Hepatocyte (in vitro differentiated cells): ENCODE results near the gene WDR86. TPM values are rescaled to one million over a fixed set of nuclear protein-coding genes. Genes with fewer than 3 reads are reported as not detected.

Experiments used
- DNase-seq: peaks from one replicate; pipeline ENCODE4 v3.0.0-alpha.2; 2016; ENCODE audit warnings: low spot score
- H2AFZ ChIP-seq: fragments of 200-600 bp; sonication (generic); 2 replicates; pipeline ENCODE4 v1.6.0; 2016; ENCODE audit warnings: antibody characterized with exemption, mild to moderate bottlenecking
- H3K27ac ChIP-seq: fragments of 200-600 bp; sonication (generic); 2 replicates; pipeline ENCODE4 v1.5.1; 2016; ENCODE audit warnings: mild to moderate bottlenecking
- H3K27me3 ChIP-seq: fragments of 200-600 bp; sonication (generic); 2 replicates; pipeline ENCODE4 v1.6.1; 2016
- H3K36me3 ChIP-seq: fragments of 200-600 bp; sonication (generic); replicated peaks from 2 replicates; pipeline ENCODE4 v1.5.1; 2016; ENCODE audit warnings: low read depth; ENCODE audit not compliant: insufficient read depth
- H3K4me1 ChIP-seq: fragments of 200-600 bp; sonication (generic); 2 replicates; pipeline ENCODE4 v1.5.1; 2016; ENCODE audit warnings: mild to moderate bottlenecking, moderate library complexity; ENCODE audit not compliant: insufficient read depth
- H3K4me2 ChIP-seq: fragments of 200-600 bp; sonication (generic); 2 replicates; pipeline ENCODE4 v1.6.0; 2016
- H3K4me3 ChIP-seq: fragments of 200-600 bp; sonication (generic); 2 replicates; pipeline ENCODE4 v1.5.1; 2016; ENCODE audit warnings: mild to moderate bottlenecking
- H3K79me2 ChIP-seq: fragments of 200-600 bp; sonication (generic); 2 replicates; pipeline ENCODE4 v1.6.0; 2017; ENCODE audit warnings: mild to moderate bottlenecking
- H3K9me2 ChIP-seq: fragments of 200-600 bp; sonication (generic); replicated peaks from 2 replicates; pipeline ENCODE4 v1.6.0; 2017; ENCODE audit warnings: mild to moderate bottlenecking; ENCODE audit not compliant: insufficient read depth
- H3K9me3 ChIP-seq: fragments of 200-600 bp; sonication (generic); 2 replicates; pipeline ENCODE4 v1.5.1; 2016; ENCODE audit warnings: low read depth, mild to moderate bottlenecking
- H4K20me1 ChIP-seq: fragments of 200-600 bp; sonication (generic); 2 replicates; pipeline ENCODE4 v1.6.0; 2016; ENCODE audit warnings: mild to moderate bottlenecking; ENCODE audit not compliant: insufficient read depth, poor library complexity, severe bottlenecking
- CTCF ChIP-seq: fragments of 200-600 bp; sonication (generic); IDR thresholded peaks from 2 replicates; pipeline ENCODE4 v1.5.1; 2016; ENCODE audit warnings: antibody characterized with exemption, mild to moderate bottlenecking; ENCODE audit not compliant: poor library complexity
- EZH2 ChIP-seq: fragments of 200-600 bp; sonication (generic); IDR thresholded peaks from 2 replicates; pipeline ENCODE4 v1.6.1; 2016; ENCODE audit warnings: antibody characterized with exemption, mild to moderate bottlenecking, borderline replicate concordance
- EZH2phosphoT487 ChIP-seq: fragments of 200-600 bp; sonication (generic); IDR thresholded peaks from one replicate; pipeline ENCODE4 v1.6.1; 2018; ENCODE audit warnings: antibody characterized with exemption, mild to moderate bottlenecking, low read depth, moderate library complexity; ENCODE audit not compliant: unreplicated experiment, severe bottlenecking
- WGBS: methylation state at CpG from one replicate; pipeline ENCODE4 v1.1.6; 2016; ENCODE audit warnings: low lambda C conversion rate; ENCODE audit errors: missing lambda C conversion rate; 5-methylcytosine and 5-hydroxymethylcytosine counted together
- polyA plus RNA-seq: library from polyadenylated mRNA; unstranded; fragments of >200 nt; fragmentation: Nextera tagmentation; extraction: Ambion mirVana; gene quantifications from 2 replicates; pipeline ENCODE4 v1.2.1, GENCODE V29; 2016
- total RNA-seq: library from RNA; depleted of rRNA; stranded (reverse); fragments of >200 nt; gene quantifications from 2 replicates; pipeline ENCODE4 v1.2.3, GENCODE V29; 2014

The WDR86 gene
- total and polyA plus RNA-seq, 2 experiments from 2014 or later = 10.6 to 12.4 TPM

- Histone ChIP-seq H3K27ac (no peak overlapping the region), H3K36me3 (no peaks in the 10 kb centered on the region), H3K9me3 (no peaks in the 10 kb centered on the region), H3K27me3 (no peaks in the 10 kb centered on the region), H3K4me3 (no peak overlapping the region), H3K4me1 (peaks cover 14% of the 10 kb centered on the region), H3K9me2 (no peaks in the 10 kb centered on the region), H3K4me2 (no peak overlapping the region), H2AFZ (no peak overlapping the region), H3K79me2 (no peaks in the 10 kb centered on the region), H4K20me1 (no peaks in the 10 kb centered on the region)
- WGBS = 81% methylated on average over 7 of the region's 7 CpGs
- DNase-seq = no peak
- TF ChIP-seq EZH2 = no peak
- no peak for TF ChIP-seq EZH2phosphoT487
These were observed 10.6 kb downstream of the WDR86 start for GRCh38 chr7:151399305-151399601.

- 94% methylated on average over 18 of the region's 19 CpGs for WGBS
- no peaks in the 10 kb centered on the region for H3K27me3 ChIP-seq
- no peaks in the 10 kb centered on the region for H3K9me3 ChIP-seq
- H3K36me3 ChIP-seq = no peaks in the 10 kb centered on the region
- no peak overlapping the region for H3K4me2 ChIP-seq
- TF ChIP-seq EZH2 = no peak
- TF ChIP-seq EZH2phosphoT487 = no peak
- TF ChIP-seq CTCF = no peak
- no peaks in the 10 kb centered on the region for H3K9me2 ChIP-seq
- H3K79me2 ChIP-seq = no peaks in the 10 kb centered on the region
- H3K4me3 ChIP-seq = no peak overlapping the region
- no peak for DNase-seq
- no peak overlapping the region for H2AFZ ChIP-seq
- no peaks in the 10 kb centered on the region for H4K20me1 ChIP-seq
- H3K4me1 ChIP-seq = peaks cover 8% of the 10 kb centered on the region
- no peak overlapping the region for H3K27ac ChIP-seq
These were observed 11.2 kb downstream of the WDR86 start for GRCh38 chr7:151398446-151399304.

GRCh38 chr7:151397026-151397425 is 12.8 kb downstream of the WDR86 start:
- DNase-seq = no peak
- no peaks in the 10 kb centered on the region for H3K79me2 ChIP-seq
- 96% methylated on average over 12 of the region's 13 CpGs for WGBS
- no peaks in the 10 kb centered on the region for H4K20me1 ChIP-seq
- no peaks in the 10 kb centered on the region for H3K4me1 ChIP-seq
- H3K36me3 ChIP-seq = no peaks in the 10 kb centered on the region
- no peaks in the 10 kb centered on the region for H3K9me2 ChIP-seq
- no peak for TF ChIP-seq EZH2phosphoT487
- no peak for TF ChIP-seq EZH2
- TF ChIP-seq CTCF = no peak
- no peaks in the 10 kb centered on the region for H3K27me3 ChIP-seq
- H3K4me3 ChIP-seq = no peak overlapping the region
- no peak overlapping the region for H3K4me2 ChIP-seq
- H3K9me3 ChIP-seq = no peaks in the 10 kb centered on the region
- H3K27ac ChIP-seq = no peak overlapping the region
- no peak overlapping the region for H2AFZ ChIP-seq

GRCh38 chr7:151396328-151396970 is 13.4 kb downstream of the WDR86 start:
- Histone ChIP-seq H3K79me2 (no peaks in the 10 kb centered on the region), H2AFZ (no peak overlapping the region), H3K4me2 (no peak overlapping the region), H3K4me1 (no peaks in the 10 kb centered on the region), H3K4me3 (no peak overlapping the region), H3K9me2 (no peaks in the 10 kb centered on the region), H3K36me3 (no peaks in the 10 kb centered on the region), H3K9me3 (no peaks in the 10 kb centered on the region), H3K27ac (no peak overlapping the region), H4K20me1 (no peaks in the 10 kb centered on the region), H3K27me3 (no peaks in the 10 kb centered on the region)
- no peak for DNase-seq
- WGBS = 88% methylated on average over 5 of the region's 10 CpGs
- TF ChIP-seq EZH2 (no peak), CTCF (no peak), EZH2phosphoT487 (no peak)
